NCI-H2196 treated with DMSO at 0.1 percent for 48 hours (cell line): ENCODE measurements around the gene RNFT1.
"Not testable (repeated sequence)": the region's sequence is repeated elsewhere in the genome, so short reads cannot be mapped to it uniquely, and the experiment has no call there.

Source experiments
- DNase-seq: peaks from one replicate; lab custom pipeline; 2025; ENCODE audit not compliant: unreplicated experiment; lab: John Stamatoyannopoulos, UW

RNFT1 gene, protein sequence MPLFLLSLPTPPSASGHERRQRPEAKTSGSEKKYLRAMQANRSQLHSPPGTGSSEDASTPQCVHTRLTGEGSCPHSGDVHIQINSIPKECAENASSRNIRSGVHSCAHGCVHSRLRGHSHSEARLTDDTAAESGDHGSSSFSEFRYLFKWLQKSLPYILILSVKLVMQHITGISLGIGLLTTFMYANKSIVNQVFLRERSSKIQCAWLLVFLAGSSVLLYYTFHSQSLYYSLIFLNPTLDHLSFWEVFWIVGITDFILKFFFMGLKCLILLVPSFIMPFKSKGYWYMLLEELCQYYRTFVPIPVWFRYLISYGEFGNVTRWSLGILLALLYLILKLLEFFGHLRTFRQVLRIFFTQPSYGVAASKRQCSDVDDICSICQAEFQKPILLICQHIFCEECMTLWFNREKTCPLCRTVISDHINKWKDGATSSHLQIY

GRCh38 chr17:59964482-59965328 is at the start of gene RNFT1:
Gene RNFT1 (minus strand): TSS chr17:59964740. CDS start chr17:59964663, 77 bp downstream.
- DNase-seq = peak; percentile 63

DNA sequence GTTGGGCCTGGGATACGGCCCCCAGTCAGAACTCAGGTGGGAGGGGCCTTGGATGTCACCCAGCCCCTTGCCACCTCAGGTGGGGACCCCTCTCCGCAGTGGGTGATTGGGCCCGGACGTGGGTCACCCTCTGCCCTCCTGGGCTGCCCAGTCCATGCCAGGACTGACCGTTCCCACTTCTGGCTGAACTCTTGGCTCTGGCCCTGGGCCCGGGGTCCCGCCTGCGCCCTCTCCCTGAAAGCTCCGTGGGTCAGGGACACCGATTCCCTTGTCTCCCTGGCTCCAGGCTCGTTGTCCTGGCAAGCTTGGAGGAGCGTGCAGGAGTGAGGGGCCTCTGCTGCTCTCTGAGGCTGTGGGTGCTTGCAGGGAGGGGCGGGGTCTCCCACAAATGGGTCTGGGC is 44.8 kb upstream of the RNFT1 start:
- DNase-seq = not testable (repeated sequence)

DNA sequence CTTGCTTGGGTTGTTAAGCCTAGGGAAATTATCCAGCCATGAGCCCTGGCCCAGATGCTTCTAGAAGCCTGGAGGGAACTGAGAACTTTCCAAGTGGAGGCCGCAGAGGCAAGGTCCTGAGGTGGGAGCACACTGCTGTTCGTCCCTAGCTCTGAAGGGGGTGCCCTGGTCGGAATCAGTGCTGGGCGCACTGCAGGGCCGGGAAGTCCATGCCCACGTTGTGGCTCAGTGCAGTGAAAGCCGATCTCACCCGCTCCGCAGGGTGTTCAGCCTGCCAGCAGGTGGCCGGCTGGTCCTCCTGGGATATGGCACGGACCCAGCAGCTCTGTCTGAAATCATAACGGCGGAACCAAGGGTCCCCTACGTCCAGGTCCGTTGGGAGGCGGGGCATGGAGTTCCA is 43.8 kb upstream of the RNFT1 start:
- DNase-seq = not testable (repeated sequence)

DNA sequence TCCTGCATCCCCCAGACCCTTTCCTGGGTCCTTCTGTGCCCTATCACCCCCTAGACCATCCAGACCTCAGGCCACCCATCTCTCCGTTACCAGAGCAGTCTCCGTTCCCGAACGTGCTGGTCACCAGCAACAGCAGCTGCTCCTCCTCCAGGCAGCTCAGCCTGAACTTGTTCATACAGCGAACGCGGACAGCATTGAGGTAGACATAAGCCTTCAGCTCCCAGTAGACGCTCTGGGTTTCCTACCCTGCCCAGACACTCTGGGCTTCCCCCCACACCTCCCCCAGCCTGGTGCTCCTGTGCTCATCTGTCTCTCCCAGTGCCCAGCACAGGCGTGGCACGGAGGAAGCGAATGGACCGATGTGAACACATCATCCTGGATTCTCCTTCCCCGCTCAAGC is 41.6 kb upstream of the RNFT1 start:
- no peak for DNase-seq

DNA sequence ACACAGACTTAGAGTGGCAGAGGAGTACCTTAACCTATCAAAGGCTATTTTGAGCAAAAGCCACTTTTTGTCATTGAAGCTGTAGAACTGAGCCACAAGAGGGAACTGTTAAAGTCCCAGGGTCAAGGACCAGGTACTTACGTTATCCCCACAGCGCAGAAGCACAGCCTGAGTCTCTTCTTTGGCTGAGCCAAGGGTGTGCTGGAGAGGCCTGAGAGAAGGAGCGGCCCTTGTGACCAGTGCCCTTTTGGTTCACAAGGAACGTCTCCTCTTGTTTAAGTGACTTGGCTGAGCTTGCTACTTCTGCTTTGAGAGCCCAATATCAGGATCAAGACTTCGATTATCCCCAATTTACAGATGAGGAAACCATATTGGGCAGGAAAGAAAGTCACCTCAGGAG is 40.0 kb upstream of the RNFT1 start:
- DNase-seq = not testable (repeated sequence)

GRCh38 chr17:60002405-60002804 is 37.9 kb upstream of the RNFT1 start:
- DNase-seq = not testable (repeated sequence)

DNA sequence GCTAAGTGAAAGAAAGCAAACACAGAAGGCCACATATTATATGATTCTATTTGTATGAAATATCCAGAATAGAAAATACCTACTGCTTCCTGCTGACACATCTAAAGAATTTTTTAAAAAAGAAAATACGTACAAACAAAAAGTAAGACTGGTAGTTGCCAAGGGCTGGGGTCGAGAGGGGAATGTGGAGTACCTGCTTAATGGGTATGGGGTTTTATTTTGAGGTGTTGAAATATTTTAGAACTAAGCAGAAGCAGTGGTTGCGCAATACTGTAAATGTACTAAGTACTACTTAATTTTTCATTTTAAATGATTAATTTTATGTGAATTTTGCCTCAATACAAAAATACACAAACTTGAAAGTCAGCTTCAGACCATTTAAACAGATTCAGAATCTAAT is 32.1 kb upstream of the RNFT1 start:
- DNase-seq = not testable (repeated sequence)

- DNase-seq = not testable (repeated sequence)
Measured at GRCh38 chr17:59975166-59975565, 10.6 kb upstream of the RNFT1 start.

- not testable (repeated sequence) for DNase-seq
Measured at GRCh38 chr17:59973483-59973882, 8.9 kb upstream of the RNFT1 start.

DNA sequence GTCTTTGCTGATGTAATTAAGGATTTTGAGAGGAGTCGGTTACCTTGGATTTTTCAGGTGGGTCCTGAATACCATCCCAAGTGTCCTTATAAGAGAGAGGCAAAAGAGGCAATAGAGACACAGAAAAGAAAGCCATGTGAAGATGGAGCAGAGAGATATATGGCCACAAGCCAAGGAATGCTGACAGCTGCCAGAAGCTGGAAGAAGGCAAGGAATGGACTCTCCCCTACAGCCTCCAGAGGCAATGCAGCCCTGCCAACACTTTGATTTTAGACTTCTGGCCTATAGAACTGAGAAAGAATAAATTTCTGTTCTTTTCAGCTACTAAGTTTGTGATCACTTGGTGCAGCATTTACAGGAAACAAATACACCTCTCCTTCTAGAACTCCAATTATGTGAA is 8.2 kb upstream of the RNFT1 start:
- no peak for DNase-seq

DNA sequence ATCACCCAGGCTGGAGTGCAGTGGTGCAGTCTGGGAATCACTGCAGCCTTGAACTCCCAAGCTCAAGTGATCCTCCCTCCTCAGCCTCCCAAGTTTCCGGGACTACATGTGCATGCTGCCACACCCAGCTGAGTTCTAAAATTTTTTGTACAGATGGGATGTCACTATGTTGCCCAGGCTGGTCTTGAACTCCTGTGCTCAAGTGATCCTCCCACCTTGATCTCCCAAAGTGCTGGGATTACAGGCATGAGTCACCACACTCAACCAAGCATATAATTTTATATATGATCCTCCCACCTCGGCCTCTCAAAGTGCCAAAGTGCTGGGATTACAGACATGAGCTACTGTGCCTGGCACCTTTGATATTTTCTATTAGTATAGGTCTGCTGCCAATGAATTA is 7.2 kb upstream of the RNFT1 start:
- not testable (repeated sequence) for DNase-seq

DNA sequence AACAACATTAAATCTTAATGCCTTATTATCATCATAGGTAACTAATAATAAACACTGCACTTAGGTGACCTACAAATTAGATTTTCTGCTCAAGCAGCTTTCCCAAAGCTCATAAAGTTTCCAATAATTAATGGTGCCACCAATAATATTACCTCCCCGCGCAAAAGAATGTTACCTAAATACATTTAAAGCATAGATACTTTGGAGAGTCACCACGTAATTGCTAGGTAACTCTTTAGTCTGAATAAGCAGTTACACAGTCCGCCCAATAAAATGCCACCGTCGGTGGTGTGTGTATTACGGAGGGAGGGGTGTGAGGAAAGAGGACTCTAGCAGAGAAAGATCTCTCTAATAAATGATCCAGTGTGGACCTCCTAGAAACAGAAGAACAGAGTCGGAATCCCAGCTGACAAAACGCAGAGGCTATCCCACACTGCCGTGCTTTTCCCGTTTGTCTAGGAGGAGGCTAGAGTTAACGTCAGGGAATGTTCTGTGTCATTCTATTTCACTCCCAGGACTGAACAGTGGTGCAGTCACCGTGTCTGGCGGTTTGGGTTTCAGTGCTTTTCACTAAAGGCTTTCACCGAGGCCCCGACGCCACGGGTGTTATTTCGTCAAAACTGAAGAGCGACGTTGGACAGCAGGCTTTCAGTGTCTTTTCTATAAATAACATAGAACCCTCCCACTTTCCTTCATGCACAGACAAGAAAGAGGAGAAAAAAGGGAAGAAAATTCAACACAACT is 630 bp downstream of the RNFT1 start:
- no peak for DNase-seq

- no peak for DNase-seq
Measured at GRCh38 chr17:59962739-59963318, 1.7 kb downstream of the RNFT1 start.

- DNase-seq = not testable (repeated sequence)
Measured at GRCh38 chr17:59959574-59959973, 5.0 kb downstream of the RNFT1 start.

DNA sequence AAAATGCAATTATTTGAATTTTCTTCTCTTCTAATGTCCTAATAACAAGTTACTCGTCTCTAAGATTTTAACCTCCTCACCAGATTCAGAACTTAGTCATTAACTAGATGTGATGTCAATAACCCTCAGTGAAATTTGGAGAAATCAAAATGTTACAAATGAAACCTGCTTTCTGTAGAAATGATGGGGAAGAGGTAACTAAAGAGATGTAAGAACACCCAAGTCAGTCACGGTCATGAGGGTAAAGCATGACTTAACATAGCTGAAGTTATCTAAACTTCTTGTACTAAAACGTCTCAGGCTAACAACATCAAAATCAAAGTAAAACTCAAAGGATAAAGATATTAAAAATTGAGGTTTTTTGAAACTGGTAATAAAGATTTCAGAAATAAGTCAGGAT is 9.7 kb downstream of the RNFT1 start:
- no peak for DNase-seq

DNA sequence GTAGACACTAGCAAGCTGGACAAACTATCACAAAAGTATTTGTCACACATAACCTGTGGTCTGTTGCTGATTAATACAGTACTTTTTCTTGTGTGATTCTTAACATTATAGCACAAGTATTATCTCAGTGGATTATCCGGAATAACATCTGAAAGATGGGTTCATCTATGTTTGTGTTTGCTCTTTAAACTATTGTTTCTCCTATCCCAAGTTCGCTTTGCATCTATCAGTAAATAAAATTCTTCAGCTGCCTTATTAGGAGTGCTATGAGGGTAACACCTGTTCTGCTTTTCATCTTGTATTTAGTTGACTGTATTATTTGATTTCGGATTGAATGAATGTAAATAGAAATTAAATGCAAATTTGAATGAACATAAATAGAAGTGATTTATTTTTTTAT is 14.5 kb downstream of the RNFT1 start:
- DNase-seq = no peak

DNA sequence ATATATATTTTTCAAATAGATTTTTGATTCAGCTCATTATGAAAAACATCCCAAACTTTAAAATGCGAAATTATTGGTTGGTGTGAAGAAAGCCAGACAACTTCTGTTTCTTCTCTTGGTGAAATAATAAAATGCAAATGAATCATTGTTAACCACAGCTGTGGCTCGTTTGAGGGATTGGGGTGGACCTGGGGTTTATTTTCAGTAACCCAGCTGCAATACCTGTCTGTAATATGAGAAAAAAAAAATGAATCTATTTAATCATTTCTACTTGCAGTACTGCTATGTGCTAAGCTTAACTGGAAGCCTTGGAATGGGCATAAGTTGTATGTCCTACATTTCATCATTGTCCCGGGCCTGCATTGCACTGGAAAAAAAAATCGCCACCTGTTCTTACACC is 17.2 kb downstream of the RNFT1 start:
- not testable (repeated sequence) for DNase-seq

- not testable (repeated sequence) for DNase-seq
Measured at GRCh38 chr17:59946433-59946832, 18.1 kb downstream of the RNFT1 start.

DNA sequence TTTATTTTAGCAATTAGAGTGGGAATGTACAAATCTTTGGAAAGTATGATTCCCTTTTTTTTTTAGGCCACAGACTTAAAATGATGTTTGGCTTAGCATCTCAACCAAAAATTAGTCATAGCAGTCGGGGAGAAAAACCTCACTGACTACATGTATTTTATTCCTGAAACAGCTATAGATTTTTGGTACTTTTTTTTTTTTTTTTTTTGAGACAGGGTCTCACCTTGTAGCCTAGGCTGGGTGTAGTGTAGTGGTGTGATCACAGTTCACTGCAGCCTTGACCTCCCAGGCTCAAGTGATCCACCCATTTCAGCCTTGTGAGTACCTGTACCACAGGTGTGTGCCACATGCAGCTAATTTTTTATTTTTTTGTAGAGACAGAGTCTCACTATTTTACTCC is 23.4 kb downstream of the RNFT1 start:
- DNase-seq = no peak

DNA sequence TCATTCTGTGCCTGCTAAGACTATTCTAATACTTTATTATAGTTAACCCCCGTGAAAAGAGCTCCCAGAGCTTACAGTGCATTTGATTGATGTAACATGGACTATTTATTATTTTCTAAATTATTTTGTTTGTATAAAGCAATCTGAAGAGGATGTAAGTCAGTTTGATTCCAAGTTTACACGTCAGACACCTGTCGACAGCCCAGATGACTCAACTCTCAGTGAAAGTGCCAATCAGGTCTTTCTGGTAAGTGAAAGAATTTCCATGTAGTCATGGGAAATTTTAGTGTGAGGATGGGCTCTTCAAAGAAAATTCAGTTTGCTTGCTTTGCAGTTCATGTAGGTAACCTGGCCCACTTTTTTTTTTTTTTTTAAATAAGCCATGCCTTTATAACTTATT is 23.8 kb downstream of the RNFT1 start:
- not testable (repeated sequence) for DNase-seq

DNA sequence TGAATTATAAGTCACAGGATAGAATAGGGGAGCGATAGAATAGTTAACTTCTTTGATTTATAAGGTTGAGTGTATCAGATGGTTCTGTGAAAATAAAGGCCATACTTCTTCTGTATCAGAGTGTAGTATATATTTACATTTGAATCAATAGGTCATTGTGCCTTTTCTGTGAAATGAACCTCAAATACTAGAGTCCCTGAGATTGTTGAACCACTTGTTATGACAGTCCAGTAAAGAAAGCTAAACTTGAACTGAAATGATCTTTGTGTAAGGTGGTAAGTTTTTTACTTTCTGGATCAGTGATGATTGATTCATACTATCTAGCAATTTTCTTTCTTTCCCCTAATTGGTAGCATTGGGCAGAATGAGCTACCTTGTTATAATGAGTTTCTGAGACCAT is 31.2 kb downstream of the RNFT1 start:
- DNase-seq = not testable (repeated sequence)
